Stimulated activated CD4-positive, alpha-beta T cell treated with anti-CD3 and anti-CD28 coated beads, Interleukin-2, amount 100 ng/mL, for 48 hours (primary cell): ENCODE measurements around the gene RNF38.
"Not testable (repeated sequence)": the region's sequence is repeated elsewhere in the genome, so short reads cannot be mapped to it uniquely, and the experiment has no call there.

Experiments used
- DNase-seq, 2 donors: peaks; one replicate each; pipeline ENCODE4 v3.0.0-alpha.2; 2020

RNF38 gene

GRCh38 chr9:36399980-36400331 lies at the start of gene RNF38:
Gene RNF38, minus strand, starts transcription at chr9:36400269. Its CDS starts 161 bp downstream, at chr9:36400108.
- DNase-seq: no peak

GRCh38 chr9:36448555-36448954 lies 48.5 kb upstream of the RNF38 start:
- DNase-seq: not testable (repeated sequence)

GRCh38 chr9:36448017-36448416 lies 47.9 kb upstream of the RNF38 start:
- no peak for DNase-seq

GRCh38 chr9:36446678-36447077 lies 46.6 kb upstream of the RNF38 start:
- DNase-seq: not testable (repeated sequence)

GRCh38 chr9:36445800-36446361 lies 45.8 kb upstream of the RNF38 start:
- DNase-seq: no peak

GRCh38 chr9:36444203-36444602 lies 44.1 kb upstream of the RNF38 start:
- DNase-seq: no peak

- no peak for DNase-seq
Observed at GRCh38 chr9:36443581-36443980, 43.5 kb upstream of the RNF38 start.

- no peak for DNase-seq
Observed at GRCh38 chr9:36442710-36443109, 42.6 kb upstream of the RNF38 start.

- no peak for DNase-seq
Observed at GRCh38 chr9:36441966-36442365, 41.9 kb upstream of the RNF38 start.

- no peak for DNase-seq
Observed at GRCh38 chr9:36438536-36439236, 38.6 kb upstream of the RNF38 start.

- no peak for DNase-seq
Observed at GRCh38 chr9:36437790-36438189, 37.7 kb upstream of the RNF38 start.

- no peak for DNase-seq
Observed at GRCh38 chr9:36436909-36437308, 36.8 kb upstream of the RNF38 start.

GRCh38 chr9:36433386-36433785 lies 33.3 kb upstream of the RNF38 start:
- no peak for DNase-seq

GRCh38 chr9:36431078-36431477 lies 31.0 kb upstream of the RNF38 start:
- DNase-seq: no peak

- no peak for DNase-seq
Observed at GRCh38 chr9:36426945-36427344, 26.9 kb upstream of the RNF38 start.

GRCh38 chr9:36426348-36426747 lies 26.3 kb upstream of the RNF38 start:
- no peak for DNase-seq

GRCh38 chr9:36424289-36425055 lies 24.4 kb upstream of the RNF38 start:
- no peak for DNase-seq

GRCh38 chr9:36423206-36423605 lies 23.1 kb upstream of the RNF38 start:
- no peak for DNase-seq

GRCh38 chr9:36416890-36417289 lies 16.8 kb upstream of the RNF38 start:
- no peak for DNase-seq

- no peak for DNase-seq
Observed at GRCh38 chr9:36415822-36416525, 15.9 kb upstream of the RNF38 start.

- not testable (repeated sequence) for DNase-seq
Observed at GRCh38 chr9:36411410-36411809, 11.3 kb upstream of the RNF38 start.

- DNase-seq: not testable (repeated sequence)
Observed at GRCh38 chr9:36409076-36409475, 9.0 kb upstream of the RNF38 start.

GRCh38 chr9:36407122-36407723 lies 7.2 kb upstream of the RNF38 start:
- DNase-seq: peak; percentile 44 to 47
